Trophoblast cell (in vitro differentiated cells and primary cell): Measurements from ENCODE around the gene PTPRN2.
A peak's percentile ranks its signal among the peaks of the same experiment; 100 is the strongest.

Source experiments
- DNase-seq, 2 donors: peaks; one replicate each; pipeline ENCODE4 v3.0.0-alpha.2; 2016
- H2AFZ ChIP-seq: 2 replicates; pipeline ENCODE4 v1.6.1; 2013; ENCODE audit warnings: low read length, moderate library complexity, mild to moderate bottlenecking; ENCODE audit not compliant: insufficient read depth, poor library complexity
- H2AK5ac ChIP-seq: 2 replicates; pipeline ENCODE4 v1.6.1; 2013; ENCODE audit warnings: mild to moderate bottlenecking, low read length
- H2BK120ac ChIP-seq: 2 replicates; pipeline ENCODE4 v1.6.1; 2013; ENCODE audit warnings: low read length, mild to moderate bottlenecking, moderate library complexity; ENCODE audit not compliant: insufficient read depth, poor library complexity
- H2BK12ac ChIP-seq: 2 replicates; pipeline ENCODE4 v1.6.1; 2013; ENCODE audit warnings: mild to moderate bottlenecking, low read length, moderate library complexity
- H2BK5ac ChIP-seq: 2 replicates; pipeline ENCODE4 v1.6.1; 2013; ENCODE audit warnings: low read length, low read depth, moderate library complexity, mild to moderate bottlenecking; ENCODE audit not compliant: poor library complexity
- H3K14ac ChIP-seq: 2 replicates; pipeline ENCODE4 v1.6.1; 2013; ENCODE audit warnings: mild to moderate bottlenecking, low read length
- H3K18ac ChIP-seq: 2 replicates; pipeline ENCODE4 v1.6.1; 2013; ENCODE audit warnings: mild to moderate bottlenecking, low read length
- H3K23ac ChIP-seq: 2 replicates; pipeline ENCODE4 v1.6.1; 2013; ENCODE audit warnings: low read length
- H3K27ac ChIP-seq: 2 replicates; pipeline ENCODE4 v1.5.1; 2013; ENCODE audit warnings: low read depth, mild to moderate bottlenecking, inconsistent platforms, low read length, moderate library complexity
- H3K27me3 ChIP-seq: 2 replicates; pipeline ENCODE4 v1.6.1; 2013; ENCODE audit warnings: inconsistent platforms, mild to moderate bottlenecking, low read length, moderate library complexity; ENCODE audit not compliant: insufficient read depth
- H3K36me3 ChIP-seq, 2 experiments: 1 replicate in 1 of 2; 2 replicates in 1 of 2; pipeline ENCODE4 v1.6.1; 2013; ENCODE audit warnings: low read length in 2 of 2, mild to moderate bottlenecking in 2 of 2, moderate library complexity in 1 of 2; ENCODE audit not compliant: insufficient read depth in 2 of 2, control insufficient read depth in 1 of 2
- H3K4ac ChIP-seq: 2 replicates; pipeline ENCODE4 v1.6.1; 2013; ENCODE audit warnings: low read depth, mild to moderate bottlenecking, low read length, moderate library complexity
- H3K4me1 ChIP-seq, 2 experiments: 1 replicate in 1 of 2; 2 replicates in 1 of 2; pipeline ENCODE4 v1.6.1; 2013; ENCODE audit warnings: low read length in 2 of 2, mild to moderate bottlenecking in 2 of 2, moderate library complexity in 1 of 2; ENCODE audit not compliant: insufficient read depth in 2 of 2, control insufficient read depth in 1 of 2
- H3K4me2 ChIP-seq: 2 replicates; pipeline ENCODE4 v1.6.1; 2013; ENCODE audit warnings: inconsistent platforms, mild to moderate bottlenecking, low read length, moderate library complexity
- H3K4me3 ChIP-seq: 2 replicates; pipeline ENCODE4 v1.5.1; 2013; ENCODE audit warnings: mild to moderate bottlenecking, low read depth, low read length, inconsistent platforms
- H3K79me1 ChIP-seq: one replicate; pipeline ENCODE4 v1.6.1; 2013; ENCODE audit warnings: low read length
- H3K79me2 ChIP-seq: 2 replicates; pipeline ENCODE4 v1.6.1; 2013; ENCODE audit warnings: low read length, mild to moderate bottlenecking; ENCODE audit not compliant: control insufficient read depth, insufficient read depth, poor library complexity
- H3K9ac ChIP-seq: 2 replicates; pipeline ENCODE4 v1.6.1; 2013; ENCODE audit warnings: mild to moderate bottlenecking, low read length
- H3K9me3 ChIP-seq: 2 replicates; pipeline ENCODE4 v1.6.1; 2013; ENCODE audit warnings: low read depth, mild to moderate bottlenecking, control low read depth, inconsistent platforms, low read length; ENCODE audit not compliant: insufficient read depth
- H4K12ac ChIP-seq: 2 replicates; pipeline ENCODE4 v1.6.1; 2013; ENCODE audit warnings: low read depth, mild to moderate bottlenecking, low read length, moderate library complexity
- H4K8ac ChIP-seq: 2 replicates; pipeline ENCODE4 v1.6.1; 2013; ENCODE audit warnings: low read depth, mild to moderate bottlenecking, low read length, moderate library complexity
- H4K91ac ChIP-seq: one replicate; pipeline ENCODE4 v1.6.1; 2013; ENCODE audit warnings: low read depth, mild to moderate bottlenecking, low read length, moderate library complexity
- WGBS: extraction: QIAGEN DNeasy Blood & Tissue Kit; methylation state at CpG from one replicate; pipeline ENCODE4 v1.1.7; 2013; ENCODE audit warnings: missing lambda C conversion rate; ENCODE audit not compliant: insufficient read length, insufficient coverage; ENCODE audit errors: extremely low coverage; 5-methylcytosine and 5-hydroxymethylcytosine counted together

Gene PTPRN2

GRCh38 chr7:158470336-158470735 lies 117.3 kb downstream of the PTPRN2 start:
- Histone ChIP-seq H2AFZ (no peak overlapping the region), H3K4me2 (no peak overlapping the region)
- no CpG with 5 or more reads among the region's 16 CpGs for WGBS

GRCh38 chr7:158469396-158470051 lies 118.1 kb downstream of the PTPRN2 start:
- Histone ChIP-seq H3K18ac (no peak overlapping the region), H3K9me3 (peaks cover 6% of the 10 kb centered on the region), H3K27me3 (no peaks in the 10 kb centered on the region), H3K4me3 (no peak overlapping the region), H3K4me1 (no peaks in the 10 kb centered on the region), H4K12ac (no peak overlapping the region), H3K9ac (no peak overlapping the region), H2BK120ac (no peak overlapping the region), H3K27ac (no peak overlapping the region), H2AK5ac (no peak overlapping the region), H3K79me2 (no peaks in the 10 kb centered on the region), H3K23ac (no peak overlapping the region), H3K14ac (no peak overlapping the region), H3K4me2 (no peak overlapping the region), H2BK5ac (no peak overlapping the region), H3K36me3 (no peaks in the 10 kb centered on the region), H4K91ac (no peak overlapping the region), H4K8ac (no peak overlapping the region), H3K4ac (no peak overlapping the region), H3K79me1 (no peaks in the 10 kb centered on the region), H2AFZ (no peak overlapping the region), H2BK12ac (no peak overlapping the region)
- no CpG with 5 or more reads among the region's 8 CpGs for WGBS
- DNase-seq, result no peak

More at GRCh38 chr7:158470336-158470735, 117.3 kb downstream of the PTPRN2 start:
- Histone ChIP-seq H3K9me3 (peaks cover 6% of the 10 kb centered on the region), H2AK5ac (no peak overlapping the region), H4K8ac (no peak overlapping the region), H3K79me2 (no peaks in the 10 kb centered on the region), H3K23ac (no peak overlapping the region), H3K14ac (no peak overlapping the region), H3K4ac (no peak overlapping the region), H2BK5ac (no peak overlapping the region), H3K79me1 (no peaks in the 10 kb centered on the region), H3K4me3 (no peak overlapping the region), H3K27me3 (no peaks in the 10 kb centered on the region), H3K9ac (no peak overlapping the region), H2BK120ac (no peak overlapping the region), H3K36me3 (no peaks in the 10 kb centered on the region), H3K4me1 (no peaks in the 10 kb centered on the region), H3K18ac (no peak overlapping the region), H4K91ac (no peak overlapping the region), H2BK12ac (no peak overlapping the region), H4K12ac (no peak overlapping the region), H3K27ac (no peak overlapping the region)
- no peak for DNase-seq

DNA sequence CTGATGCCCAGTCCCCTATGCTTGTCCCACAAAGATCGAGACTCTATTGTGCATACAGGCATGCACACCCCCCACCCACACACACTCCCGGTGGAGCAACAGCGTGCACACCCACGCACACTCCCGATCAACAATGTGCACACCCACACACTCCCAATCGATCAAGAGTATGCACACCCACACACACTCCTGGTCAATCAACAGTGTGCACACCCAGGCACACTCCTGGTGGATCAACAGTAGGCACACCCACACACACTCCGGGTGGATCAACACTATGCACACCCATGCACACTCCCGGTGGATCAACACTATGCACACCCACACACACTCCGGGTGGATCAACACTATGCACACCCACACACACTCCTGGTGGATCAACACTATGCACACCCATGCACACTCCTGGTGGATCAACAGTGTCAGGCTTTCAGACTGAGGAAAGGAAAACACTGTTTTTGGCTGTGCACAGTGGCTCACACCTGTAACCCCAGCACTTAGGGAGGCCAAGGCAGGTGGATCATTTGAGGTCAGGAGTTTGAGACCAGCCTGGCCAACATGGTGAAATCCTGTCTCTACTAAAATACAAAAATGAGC lies 118.8 kb downstream of the PTPRN2 start:
- Histone ChIP-seq H3K36me3 (no peaks in the 10 kb centered on the region), H4K91ac (no peak overlapping the region), H3K18ac (no peak overlapping the region), H4K12ac (no peak overlapping the region), H3K14ac (no peak overlapping the region), H2AFZ (no peak overlapping the region), H3K4ac (no peak overlapping the region), H3K9me3 (peaks cover 6% of the 10 kb centered on the region), H2BK5ac (no peak overlapping the region), H4K8ac (no peak overlapping the region), H3K23ac (no peak overlapping the region), H3K4me3 (peak overlapping the region; percentile 20), H3K4me1 (no peaks in the 10 kb centered on the region), H2BK120ac (no peak overlapping the region), H2BK12ac (no peak overlapping the region), H3K79me2 (no peaks in the 10 kb centered on the region), H3K79me1 (no peaks in the 10 kb centered on the region), H3K27ac (no peak overlapping the region), H2AK5ac (no peak overlapping the region), H3K9ac (no peak overlapping the region), H3K4me2 (no peak overlapping the region), H3K27me3 (no peaks in the 10 kb centered on the region)
- WGBS, result no CpG with 5 or more reads among the region's 9 CpGs
- DNase-seq, result no peak

DNA sequence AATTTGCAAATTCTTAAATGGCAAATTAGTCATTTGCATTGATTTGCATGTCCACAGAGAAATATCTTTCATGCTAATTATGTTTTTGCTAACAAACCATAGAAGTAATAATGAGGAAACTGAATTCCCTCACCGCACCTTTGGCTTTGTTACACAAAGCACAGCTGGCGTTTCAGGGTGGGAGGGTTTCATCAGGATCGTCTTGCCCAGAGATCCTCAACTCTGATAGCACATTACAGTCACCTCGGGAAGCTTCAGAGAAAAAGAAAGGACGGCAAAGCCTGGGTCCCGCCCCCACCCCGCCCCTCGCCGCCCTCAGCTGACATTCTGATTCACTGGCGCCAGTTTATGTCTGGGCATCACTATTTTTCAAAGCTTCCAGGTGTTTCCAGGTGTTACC lies 119.4 kb downstream of the PTPRN2 start:
- Histone ChIP-seq H4K12ac (no peak overlapping the region), H3K4me2 (no peak overlapping the region), H3K18ac (no peak overlapping the region), H3K79me2 (no peaks in the 10 kb centered on the region), H3K79me1 (no peaks in the 10 kb centered on the region), H2BK12ac (no peak overlapping the region), H3K27me3 (no peaks in the 10 kb centered on the region), H4K91ac (no peak overlapping the region), H2AK5ac (no peak overlapping the region), H3K36me3 (no peaks in the 10 kb centered on the region), H3K9me3 (peaks cover 6% of the 10 kb centered on the region), H2BK120ac (no peak overlapping the region), H3K23ac (no peak overlapping the region), H3K4ac (no peak overlapping the region), H2BK5ac (no peak overlapping the region), H2AFZ (no peak overlapping the region), H3K4me3 (no peak overlapping the region), H3K14ac (no peak overlapping the region), H3K27ac (no peak overlapping the region), H3K4me1 (no peaks in the 10 kb centered on the region), H3K9ac (no peak overlapping the region), H4K8ac (no peak overlapping the region)
- no peak for DNase-seq
- no CpG with 5 or more reads among the region's 10 CpGs for WGBS
